ENCODE measurements around the gene ZBTB40.

Gene ZBTB40

GRCh38 chr1:22471610-22472009 is 20.0 kb downstream of the ZBTB40 start:
- ChIA-PET POLR2A (ENCODE audit: low non-redundant PET) (no interaction called here), CTCF (interaction anchor here (1.0 kb wide), 1 partner anchor 49 kb away, joined by 3 read pairs; no protein-coding TSS in a partner anchor)

GRCh38 chr1:22472596-22472995 is 20.9 kb downstream of the ZBTB40 start:
- DNase-seq (ENCODE audit: low spot score): no peak
- ChIA-PET POLR2A (ENCODE audit: low non-redundant PET) (no interaction called here), CTCF (no interaction called here)
- no peak overlapping the region for H3K27ac ChIP-seq
- TF ChIP-seq CTCF (conservative IDR thresholded peaks at IDR 0.05; ENCODE audit: low read depth): no peak

More at GRCh38 chr1:22471610-22472009, 20.0 kb downstream of the ZBTB40 start:
- TF ChIP-seq CTCF (conservative IDR thresholded peaks at IDR 0.05; ENCODE audit: low read depth): no peak
- no peak for DNase-seq (ENCODE audit: low spot score)
- no peak overlapping the region for H3K27ac ChIP-seq

- POLR2A ChIA-PET (ENCODE audit: low non-redundant PET): interaction anchor here (0.7 kb wide), 1 partner anchor 37 kb away, joined by 3 read pairs; no protein-coding TSS in a partner anchor
- DNase-seq (ENCODE audit: low spot score): no peak
- no peak for TF ChIP-seq CTCF (conservative IDR thresholded peaks at IDR 0.05; ENCODE audit: low read depth)
- CTCF ChIA-PET: no interaction called here
- no peak overlapping the region for H3K27ac ChIP-seq
These were observed 22.3 kb downstream of the ZBTB40 start for GRCh38 chr1:22473952-22474351.

GRCh38 chr1:22476566-22476965 is 24.9 kb downstream of the ZBTB40 start:
- POLR2A ChIA-PET (ENCODE audit: low non-redundant PET): no interaction called here
- CTCF ChIA-PET: no interaction called here
- no peak overlapping the region for H3K27ac ChIP-seq
- TF ChIP-seq CTCF (conservative IDR thresholded peaks at IDR 0.05; ENCODE audit: low read depth): no peak
- DNase-seq (ENCODE audit: low spot score): no peak

GRCh38 chr1:22483121-22483520 is 31.5 kb downstream of the ZBTB40 start:
- TF ChIP-seq CTCF (conservative IDR thresholded peaks at IDR 0.05; ENCODE audit: low read depth): no peak
- DNase-seq (ENCODE audit: low spot score): no peak
- ChIA-PET CTCF (no interaction called here), POLR2A (ENCODE audit: low non-redundant PET) (interaction anchor here (0.7 kb wide), 1 partner anchor 214 kb away, joined by 3 read pairs; no protein-coding TSS in a partner anchor)
- no peak overlapping the region for H3K27ac ChIP-seq

- CTCF ChIA-PET: no interaction called here
- POLR2A ChIA-PET (ENCODE audit: low non-redundant PET): no interaction called here
- TF ChIP-seq CTCF (conservative IDR thresholded peaks at IDR 0.05; ENCODE audit: low read depth): no peak
- no peak overlapping the region for H3K27ac ChIP-seq
- no peak for DNase-seq (ENCODE audit: low spot score)
These were observed 33.2 kb downstream of the ZBTB40 start for GRCh38 chr1:22484706-22485345.
